GM12878 (cell line): ENCODE measurements around the gene SMAGP. TPM values are rescaled to one million over a fixed set of nuclear protein-coding genes. Genes with fewer than 3 reads are reported as not detected.
A peak's percentile ranks its signal among the peaks of the same experiment; 100 is the strongest.

Experiments
- ATAC-seq: fragments of 200-7000 bp; cut with Tn5 transposase; 3 replicates; pipeline ENCODE4 v1.9.1; 2020; ENCODE audit warnings: mild to moderate bottlenecking, moderate library complexity
- BruUV-seq: library from RNA; stranded (reverse); fragments of 400-500 nt; replicated peaks from 2 replicates; lab custom pipeline; 2021; lab: Mats Ljungman, UMichigan
- CTCF ChIA-PET: fragments of 300-600 bp; sonication (Branson Sonifier 250); formaldehyde crosslinking; extraction: SDS; loops from one replicate; lab custom pipeline; 2021; ENCODE audit warnings: inconsistent platforms; lab: Yijun Ruan, JAX
- POLR2A ChIA-PET: fragments of 350-600 bp; formaldehyde crosslinking; extraction: SDS; loops from one replicate; lab custom pipeline; 2021; ENCODE audit warnings: inconsistent platforms; lab: Charles Lee
- RAD21 ChIA-PET: fragments of 300-600 bp; sonication (Branson Sonifier 250); formaldehyde crosslinking; loops from one replicate; lab custom pipeline; 2023; ENCODE audit warnings: antibody characterized with exemption; ENCODE audit not compliant: unreplicated experiment; lab: Charles Lee
- SMC1A ChIA-PET: fragments of 300-600 bp; sonication (Branson Sonifier 250); formaldehyde crosslinking; loops from one replicate; lab custom pipeline; 2023; ENCODE audit not compliant: unreplicated experiment, uncharacterized antibody; lab: Charles Lee
- DNase-seq: peaks from one replicate; pipeline ENCODE4 v3.0.0-alpha.2; 2011; ENCODE audit warnings: low read depth, low spot score
- FAIRE-seq: peaks from 3 replicates; lab custom pipeline; 2011; peaks lifted over from hg19 to GRCh38; lab: Jason Lieb, UNC
- H2AFZ ChIP-seq: 2 replicates; pipeline ENCODE4 v1.6.0; 2011; ENCODE audit warnings: low read depth, low read length, control low read depth; ENCODE audit not compliant: control insufficient read depth
- H3K27ac ChIP-seq: 2 replicates; pipeline ENCODE4 v1.5.1; 2011; ENCODE audit warnings: control low read depth; ENCODE audit not compliant: control insufficient read depth, insufficient read depth
- H3K27me3 ChIP-seq, 2 experiments: replicated peaks in 1 of 2; 2 replicates each; pipeline versions ENCODE4 v1.6.0 to v1.6.1; 2011; ENCODE audit warnings: low read length in 1 of 2; ENCODE audit not compliant: control insufficient read depth in 2 of 2, insufficient read depth in 2 of 2
- H3K36me3 ChIP-seq, 2 experiments: 2 replicates each; pipeline ENCODE4 v1.5.1; 2011; ENCODE audit warnings: low read length in 1 of 2; ENCODE audit not compliant: control insufficient read depth in 2 of 2, insufficient read depth in 2 of 2
- H3K4me1 ChIP-seq: 2 replicates; pipeline ENCODE4 v1.6.1; 2011; ENCODE audit warnings: mild to moderate bottlenecking, low read length, moderate library complexity, mixed read lengths; ENCODE audit not compliant: control insufficient read depth, insufficient read depth
- H3K4me2 ChIP-seq: 2 replicates; pipeline ENCODE4 v1.6.0; 2011; ENCODE audit warnings: control low read depth; ENCODE audit not compliant: control insufficient read depth, insufficient read depth
- H3K4me3 ChIP-seq: fragments of 200-600 bp; sonication (generic); 2 replicates; pipeline ENCODE4 v1.5.1; 2016
- H3K79me2 ChIP-seq: 2 replicates; pipeline ENCODE4 v1.6.0; 2011; ENCODE audit warnings: low read length; ENCODE audit not compliant: control insufficient read depth, insufficient read depth
- H3K9ac ChIP-seq: 2 replicates; pipeline ENCODE4 v1.8.0; 2011; ENCODE audit warnings: low read length, control low read depth, mixed read lengths; ENCODE audit not compliant: control insufficient read depth, insufficient read depth
- H3K9me3 ChIP-seq: replicated peaks from 3 replicates; pipeline ENCODE4 v1.5.1; 2011; ENCODE audit warnings: mild to moderate bottlenecking, low read length; ENCODE audit not compliant: control insufficient read depth, insufficient read depth
- H4K20me1 ChIP-seq: 2 replicates; pipeline ENCODE4 v1.6.0; 2011; ENCODE audit not compliant: control insufficient read depth, insufficient read depth
- ELK1 ChIP-seq: IDR thresholded peaks from 2 replicates; pipeline ENCODE4 v1.6.1; 2012; ENCODE audit warnings: low read depth, low read length, improper control_type of control experiment
- EZH2 ChIP-seq: IDR thresholded peaks from 2 replicates; pipeline ENCODE4 v1.6.1; 2012; ENCODE audit warnings: low read depth, mild to moderate bottlenecking, control low read depth, inconsistent platforms, low read length, borderline replicate concordance; ENCODE audit not compliant: control insufficient read depth
- MAX ChIP-seq: IDR thresholded peaks from 2 replicates; pipeline ENCODE4 v1.6.1; 2012; ENCODE audit warnings: low read depth, low read length, improper control_type of control experiment
- PAX8 ChIP-seq: fragments of 450-650 bp; IDR thresholded peaks from 2 replicates; pipeline ENCODE4 v1.6.1; 2017; ENCODE audit warnings: mild to moderate bottlenecking, moderate library complexity
- POLR2A ChIP-seq: IDR thresholded peaks from 2 replicates; pipeline ENCODE4 v1.6.1; 2011; ENCODE audit warnings: low read depth, mild to moderate bottlenecking, low read length
- YBX1 ChIP-seq: fragments of 450-650 bp; IDR thresholded peaks from 2 replicates; pipeline ENCODE4 v1.6.1; 2016; ENCODE audit warnings: antibody characterized with exemption
- ZBTB33 ChIP-seq: fragments of 450-650 bp; IDR thresholded peaks from 2 replicates; pipeline ENCODE4 v1.6.1; 2017; ENCODE audit warnings: mild to moderate bottlenecking
- ZSCAN29 ChIP-seq: fragments of 450-650 bp; IDR thresholded peaks from 2 replicates; pipeline ENCODE4 v1.6.1; 2017; ENCODE audit warnings: mild to moderate bottlenecking, moderate library complexity
- WGBS: methylation state at CpG from one replicate; pipeline ENCODE4 v1.1.6; 2016; ENCODE audit warnings: low lambda C conversion rate; ENCODE audit not compliant: insufficient replicate concordance, insufficient coverage; ENCODE audit errors: missing lambda C conversion rate; 5-methylcytosine and 5-hydroxymethylcytosine counted together
- in situ Hi-C: fragments of 300-500 bp; cut with MboI; formaldehyde crosslinking; loops from 9 replicates; pipeline ENCODE4 v1.14.3; 2018; ENCODE audit warnings: mixed read lengths
- intact Hi-C: fragments of 100-400 bp; cut with micrococcal nuclease; formaldehyde crosslinking; loops from one replicate; pipeline ENCODE4 v1.14.2; 2022; ENCODE audit not compliant: unreplicated experiment
- polyA plus RNA-seq, 11 experiments: library from polyadenylated mRNA; depleted of rRNA in 4 of 11; unstranded in 6 of 11; stranded (reverse) in 5 of 11; fragments of >200 nt; fragmentation: Nextera tagmentation in 4 of 11; fragmentation: Illumina TruSeq in 1 of 11; extraction: Ambion mirVana in 4 of 11; extraction: Trizol in 1 of 11; gene quantifications; 1 replicate in 1 of 11; 2 replicates in 10 of 11; pipeline versions ENCODE4 v1.2.1 to v1.2.3, GENCODE V29; 2011 to 2016; ENCODE audit warnings: inconsistent platforms in 2 of 11, missing spikeins in 2 of 11, low read depth in 1 of 11
- total RNA-seq, 4 experiments: library from RNA; depleted of rRNA in 3 of 4; stranded (reverse); fragments of >200 nt in 3 of 4; fragmentation: Illumina TruSeq in 1 of 4; extraction: Trizol in 1 of 4; gene quantifications; 2 replicates each; pipeline versions ENCODE4 v1.2.1 to v1.2.3, GENCODE V29; 2013 to 2021

SMAGP gene
- total and polyA plus RNA-seq, 10 of the 15 experiments (the other 5 are each of a cell fraction or from before 2014, with no cell fraction given), result 0.42 to 7.1 (median 3.9) TPM

GRCh38 chr12:51238037-51238509 is 32.1 kb downstream of the SMAGP start:
- TF ChIP-seq ELK1, result no peak
- TF ChIP-seq PAX8, result no peak
- no peak for TF ChIP-seq EZH2
- TF ChIP-seq ZSCAN29, result no peak
- no peak for TF ChIP-seq ZBTB33
- no peak for TF ChIP-seq YBX1
- TF ChIP-seq MAX, result no peak
- TF ChIP-seq POLR2A, result no peak
- ChIA-PET RAD21 (interaction anchor here (0.6 to 1.5 kb wide), 6 partner anchors 8 to 473 kb away, joined by 3 to 9 read pairs (median 4); partner anchors contain the start of gene POU6F1), POLR2A (interaction anchor here (0.6 to 2.0 kb wide), 15 partner anchors 8 to 890 kb away, joined by 3 to 16 read pairs (median 4); partner anchors contain the start of genes CSRNP2, LETMD1, NR4A1 and POU6F1), SMC1A (interaction anchor here (0.6 to 1.5 kb wide), 8 partner anchors 15 to 473 kb away, joined by 3 to 8 read pairs (median 3); partner anchors contain the start of gene POU6F1), CTCF (interaction anchor here (0.5 to 2.7 kb wide), 12 partner anchors 14 to 518 kb away, joined by 3 to 11 read pairs (median 4); partner anchors contain the start of genes POU6F1 and SMAGP)
- DNase-seq (no peak), FAIRE-seq (no peak), ATAC-seq (peak; percentile 5)
- Histone ChIP-seq H3K36me3 (peaks cover 6 to 23% of the 10 kb centered on the region in 2 experiments), H3K27me3 (no peaks in the 10 kb centered on the region), H3K27ac (peak overlapping the region; percentile 61), H3K9ac (peak overlapping the region; percentile 73; the same call in 1 of the 2 replicates), H3K9me3 (no peaks in the 10 kb centered on the region), H4K20me1 (no peaks in the 10 kb centered on the region), H3K4me2 (peak overlapping the region; percentile 99), H2AFZ (peak overlapping the region; percentile 98), H3K79me2 (peaks cover 24% of the 10 kb centered on the region), H3K4me3 (peak overlapping the region; percentile 79), H3K4me1 (peaks cover 3% of the 10 kb centered on the region; the same call in 1 of the 2 replicates)
- in situ Hi-C loops (no loop called here), intact Hi-C loops (loop anchor here (2.0 to 5.0 kb wide), 2 partner anchors 65 to 191 kb away; partner anchors contain the start of genes LETMD1 and TFCP2)
- WGBS, result 9% methylated on average over 10 of the region's 10 CpGs
- no TSS peak for BruUV-seq
